Astrocyte of the spinal cord (primary cell): ENCODE data around the gene ABCB8.

Experiments
- DNase-seq: peaks from one replicate; pipeline ENCODE4 v3.0.0; 2011; ENCODE audit warnings: low read depth, low spot score
- H3K4me3 ChIP-seq: 2 replicates; pipeline ENCODE4 v1.5.1; 2011; ENCODE audit warnings: low read depth, mild to moderate bottlenecking, low read length, moderate library complexity
- CTCF ChIP-seq: IDR thresholded peaks from 2 replicates; pipeline ENCODE4 v1.5.1; 2012; ENCODE audit warnings: low read depth, mild to moderate bottlenecking, low read length, inconsistent platforms
- in situ Hi-C: cut with HindIII; loops from 2 replicates; pipeline ENCODE4 v1.10.0; 2017; ENCODE audit warnings: low sequenced_read_pairs

Gene ABCB8

DNA sequence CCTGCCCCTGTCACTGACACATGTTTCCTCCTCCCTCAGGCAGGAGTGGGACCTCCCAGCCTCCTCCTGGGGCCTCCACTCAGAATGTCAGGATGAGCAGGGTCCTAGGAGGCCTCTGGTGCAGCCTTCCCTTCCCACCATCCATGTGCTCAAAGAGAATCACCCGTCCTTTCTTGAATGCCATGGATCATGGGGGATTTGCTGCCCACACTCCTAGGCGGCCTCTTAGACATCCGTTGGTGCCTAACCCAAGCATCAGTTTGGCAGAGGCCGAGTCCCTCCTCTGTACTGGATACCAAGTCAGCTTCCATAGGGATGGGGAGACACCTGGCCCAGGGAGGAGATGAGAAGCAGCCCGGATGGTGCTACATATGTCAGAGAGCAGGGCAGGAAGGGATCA, 30.4 kb upstream of the ABCB8 start:
- DNase-seq = no peak
- in situ Hi-C loops = no loop called here
- H3K4me3 ChIP-seq = no peak overlapping the region
- TF ChIP-seq CTCF = no peak

- H3K4me3 ChIP-seq = no peak overlapping the region
- DNase-seq = no peak
- in situ Hi-C loops = no loop called here
- no peak for TF ChIP-seq CTCF
Observed at GRCh38 chr7:150998341-150998740, 29.9 kb upstream of the ABCB8 start.

DNA sequence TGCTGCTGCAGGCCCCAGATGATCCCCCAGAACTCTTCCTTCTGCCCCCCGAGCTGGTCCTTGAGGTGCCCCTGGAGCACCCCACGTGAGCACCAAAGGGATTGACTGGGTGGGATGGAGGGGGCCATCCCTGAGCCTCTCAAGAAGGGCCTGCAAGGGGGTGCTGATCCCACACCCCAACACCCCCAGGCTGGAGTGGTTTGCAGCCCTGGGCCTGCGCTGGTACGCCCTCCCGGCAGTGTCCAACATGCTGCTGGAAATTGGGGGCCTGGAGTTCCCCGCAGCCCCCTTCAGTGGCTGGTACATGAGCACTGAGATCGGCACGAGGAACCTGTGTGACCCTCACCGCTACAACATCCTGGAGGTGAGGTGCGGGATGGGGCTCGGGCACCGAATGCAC, 29.2 kb upstream of the ABCB8 start:
- in situ Hi-C loops = no loop called here
- no peak overlapping the region for H3K4me3 ChIP-seq
- DNase-seq = no peak
- no peak for TF ChIP-seq CTCF

- in situ Hi-C loops = no loop called here
- no peak for TF ChIP-seq CTCF
- DNase-seq = no peak
- no peak overlapping the region for H3K4me3 ChIP-seq
Observed at GRCh38 chr7:150999497-151000230, 28.6 kb upstream of the ABCB8 start.

- in situ Hi-C loops = no loop called here
- no peak for DNase-seq
- no peak for TF ChIP-seq CTCF
- no peak overlapping the region for H3K4me3 ChIP-seq
Observed at GRCh38 chr7:151000897-151001495, 27.3 kb upstream of the ABCB8 start.

- no peak for DNase-seq
- TF ChIP-seq CTCF = no peak
- H3K4me3 ChIP-seq = no peak overlapping the region
- in situ Hi-C loops = no loop called here
Observed at GRCh38 chr7:151001546-151001945, 26.7 kb upstream of the ABCB8 start.
